HFFc6 (cell line): Measurements from ENCODE around the gene AAR2. TPM values are rescaled to one million over a fixed set of nuclear protein-coding genes. Genes with fewer than 3 reads are reported as not detected.

Source experiments
- DNase-seq: peaks from one replicate; pipeline ENCODE4 v3.0.0-alpha.2; 2018
- H3K27ac Mint-ChIP-seq: 2 replicates; pipeline ENCODE4 v1.8.0; 2020; ENCODE audit warnings: mild to moderate bottlenecking, mixed read lengths
- H3K27me3 Mint-ChIP-seq: 2 replicates; pipeline ENCODE4 v1.8.0; 2021; ENCODE audit warnings: mild to moderate bottlenecking, moderate library complexity, mixed read lengths; ENCODE audit not compliant: insufficient read depth
- H3K36me3 Mint-ChIP-seq: 2 replicates; pipeline ENCODE4 v1.8.0; 2021; ENCODE audit warnings: low read depth, mixed read lengths
- H3K4me1 Mint-ChIP-seq: 2 replicates; pipeline ENCODE4 v1.8.0; 2020; ENCODE audit warnings: low read depth, mixed read lengths
- H3K4me3 Mint-ChIP-seq: 2 replicates; pipeline ENCODE4 v1.8.0; 2020; ENCODE audit warnings: mild to moderate bottlenecking, moderate library complexity, mixed read lengths
- H3K9me3 Mint-ChIP-seq: 2 replicates; pipeline ENCODE4 v1.8.0; 2020; ENCODE audit warnings: mild to moderate bottlenecking, mixed read lengths
- total RNA-seq, 6 experiments: library from RNA; stranded (reverse); fragmentation: NEBNext Ultra II Directional; extraction: Animal tissue kit (Norgen Biotek cat#: 25700); gene quantifications; 2 replicates in 1 of 6; 3 replicates in 5 of 6; pipeline ENCODE4 v1.2.3, GENCODE V29; 2021
- TF ChIP-seq, protein P1 (sequence below): fragments of 200-600 bp; sonication (generic); IDR thresholded peaks from 2 replicates; pipeline ENCODE4 v1.5.0; 2021; ENCODE audit warnings: antibody characterized with exemption, mild to moderate bottlenecking

Gene AAR2
- total RNA-seq, 6 experiments from 2014 or later, result 20.4 to 25.9 (median 23.7) TPM

DNA sequence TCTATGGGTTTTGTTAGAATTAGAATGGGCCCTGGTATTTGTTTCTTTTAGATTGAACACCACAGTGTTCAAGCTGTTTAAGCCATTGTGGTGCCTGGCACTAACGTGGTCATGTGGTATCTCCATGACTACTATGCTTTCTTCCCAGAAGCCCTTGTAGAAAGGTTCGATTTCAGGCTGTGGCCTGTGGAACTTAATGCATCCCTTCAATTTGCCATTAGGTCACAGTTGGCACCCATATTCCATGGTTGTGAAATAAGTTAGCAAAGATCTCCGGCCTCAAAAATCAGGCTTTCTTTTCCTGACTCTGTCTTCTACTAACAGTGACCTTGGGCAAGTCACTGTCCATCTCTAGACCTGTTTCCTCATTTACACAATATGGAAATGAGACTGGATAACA, 31.3 kb upstream of the AAR2 start:
- Mint-ChIP-seq H3K27me3 (peaks cover 4% of the 10 kb centered on the region), H3K36me3 (peaks cover 4% of the 10 kb centered on the region; the same call in 1 of the 2 replicates), H3K4me1 (no peaks in the 10 kb centered on the region), H3K4me3 (no peak overlapping the region), H3K27ac (no peak overlapping the region), H3K9me3 (no peaks in the 10 kb centered on the region)
- DNase-seq, result no peak
- TF ChIP-seq, protein P1, sequence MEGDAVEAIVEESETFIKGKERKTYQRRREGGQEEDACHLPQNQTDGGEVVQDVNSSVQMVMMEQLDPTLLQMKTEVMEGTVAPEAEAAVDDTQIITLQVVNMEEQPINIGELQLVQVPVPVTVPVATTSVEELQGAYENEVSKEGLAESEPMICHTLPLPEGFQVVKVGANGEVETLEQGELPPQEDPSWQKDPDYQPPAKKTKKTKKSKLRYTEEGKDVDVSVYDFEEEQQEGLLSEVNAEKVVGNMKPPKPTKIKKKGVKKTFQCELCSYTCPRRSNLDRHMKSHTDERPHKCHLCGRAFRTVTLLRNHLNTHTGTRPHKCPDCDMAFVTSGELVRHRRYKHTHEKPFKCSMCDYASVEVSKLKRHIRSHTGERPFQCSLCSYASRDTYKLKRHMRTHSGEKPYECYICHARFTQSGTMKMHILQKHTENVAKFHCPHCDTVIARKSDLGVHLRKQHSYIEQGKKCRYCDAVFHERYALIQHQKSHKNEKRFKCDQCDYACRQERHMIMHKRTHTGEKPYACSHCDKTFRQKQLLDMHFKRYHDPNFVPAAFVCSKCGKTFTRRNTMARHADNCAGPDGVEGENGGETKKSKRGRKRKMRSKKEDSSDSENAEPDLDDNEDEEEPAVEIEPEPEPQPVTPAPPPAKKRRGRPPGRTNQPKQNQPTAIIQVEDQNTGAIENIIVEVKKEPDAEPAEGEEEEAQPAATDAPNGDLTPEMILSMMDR, result no peak

DNA sequence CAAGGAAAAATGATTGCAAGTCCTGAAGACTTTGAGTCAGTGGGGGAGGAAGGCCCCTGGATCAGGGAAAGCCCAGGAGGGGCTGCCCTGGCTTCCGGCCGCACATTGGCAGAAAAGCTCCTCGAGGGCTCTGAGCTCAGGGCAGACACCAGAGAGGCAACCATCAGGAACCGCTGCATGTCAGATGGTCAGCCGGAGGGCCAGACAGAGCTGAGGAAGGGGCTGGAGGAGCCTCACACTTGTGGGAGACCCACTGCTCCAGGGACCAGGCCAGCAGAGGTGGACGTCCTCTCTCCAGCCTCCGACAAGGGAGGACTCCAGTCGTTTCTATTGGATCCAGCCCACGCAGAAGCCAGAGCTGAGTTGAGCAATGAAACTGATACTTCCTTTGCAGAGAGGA, 30.2 kb upstream of the AAR2 start:
- TF ChIP-seq, protein P1, result no peak
- DNase-seq, result no peak

DNA sequence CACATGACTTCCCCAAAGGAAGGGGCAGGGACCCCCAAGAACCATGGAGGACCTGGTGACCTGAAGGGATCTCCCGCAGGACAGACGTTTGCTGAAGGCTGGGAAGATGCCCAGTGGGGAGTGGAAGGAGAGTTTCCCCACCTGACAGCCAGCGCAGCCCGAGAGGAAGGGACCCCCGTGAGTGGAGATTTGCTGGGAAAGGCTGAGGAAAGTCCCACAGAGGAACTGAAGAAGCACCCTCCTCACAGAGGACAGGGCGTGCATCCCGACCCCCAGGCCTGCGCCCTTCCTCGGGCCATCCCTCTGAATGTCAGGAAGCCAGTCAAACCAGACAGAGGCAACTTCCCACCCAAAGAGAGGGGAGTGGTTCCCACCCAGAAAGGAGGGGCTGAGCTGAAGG, 29.6 kb upstream of the AAR2 start:
- Mint-ChIP-seq H3K36me3 (peaks cover 4% of the 10 kb centered on the region; the same call in 1 of the 2 replicates), H3K27ac (no peak overlapping the region), H3K9me3 (no peaks in the 10 kb centered on the region), H3K27me3 (peaks cover 4% of the 10 kb centered on the region), H3K4me3 (no peak overlapping the region), H3K4me1 (no peaks in the 10 kb centered on the region)
- TF ChIP-seq, protein P1, result no peak
- no peak for DNase-seq

More for the DNA sequence above, 30.2 kb upstream of the AAR2 start:
- Mint-ChIP-seq H3K27ac (no peak overlapping the region), H3K9me3 (no peaks in the 10 kb centered on the region), H3K27me3 (peaks cover 4% of the 10 kb centered on the region), H3K4me3 (no peak overlapping the region), H3K4me1 (no peaks in the 10 kb centered on the region), H3K36me3 (peaks cover 4% of the 10 kb centered on the region; the same call in 1 of the 2 replicates)

DNA sequence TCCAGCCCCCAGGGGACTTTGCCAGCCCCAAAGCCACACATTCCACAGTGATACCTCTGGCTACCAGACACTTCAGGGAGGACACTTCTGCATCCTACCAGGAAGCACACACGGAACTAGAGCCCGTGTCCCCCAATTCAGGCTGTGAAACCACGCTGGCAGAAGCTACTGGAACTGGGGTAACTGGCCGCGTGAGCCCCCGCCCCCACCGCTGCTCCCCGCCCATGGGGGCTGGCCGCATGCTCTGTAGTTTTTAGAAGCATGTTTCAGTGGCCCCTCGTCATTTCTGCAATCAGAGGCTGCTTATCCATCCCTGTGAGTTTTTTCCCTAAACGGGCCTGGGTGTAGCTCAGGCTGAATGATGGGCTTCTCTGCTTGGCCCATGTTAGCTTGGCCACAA, 28.7 kb upstream of the AAR2 start:
- peaks cover 4% of the 10 kb centered on the region; the same call in 1 of the 2 replicates for H3K36me3 Mint-ChIP-seq
- no peaks in the 10 kb centered on the region for H3K9me3 Mint-ChIP-seq
- no peak for DNase-seq
- TF ChIP-seq, protein P1, result no peak
- H3K27ac Mint-ChIP-seq, result no peak overlapping the region
- H3K4me1 Mint-ChIP-seq, result no peaks in the 10 kb centered on the region
- H3K4me3 Mint-ChIP-seq, result no peak overlapping the region
- peaks cover 4% of the 10 kb centered on the region for H3K27me3 Mint-ChIP-seq

DNA sequence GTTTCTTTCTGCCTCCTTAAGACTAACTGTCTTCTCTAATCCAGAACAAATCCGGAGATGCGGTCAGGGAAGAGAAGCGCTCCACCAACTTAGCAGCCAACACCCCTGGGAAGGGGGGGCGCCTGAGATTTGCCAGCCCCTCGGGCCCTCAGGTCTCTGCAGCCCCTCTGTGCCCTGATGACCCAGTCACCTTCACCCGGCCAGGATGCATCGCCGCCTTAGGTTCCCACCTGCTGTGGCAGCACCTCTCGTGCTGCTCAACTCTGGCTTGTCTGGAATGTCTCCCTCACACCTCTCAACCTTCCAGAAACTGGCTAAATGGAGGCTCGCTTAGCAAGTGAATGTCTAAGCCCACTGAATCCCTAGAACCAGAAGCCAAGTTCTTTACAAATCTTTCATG, 28.0 kb upstream of the AAR2 start:
- Mint-ChIP-seq H3K27ac (no peak overlapping the region), H3K4me3 (no peak overlapping the region), H3K36me3 (peaks cover 4% of the 10 kb centered on the region; the same call in 1 of the 2 replicates), H3K4me1 (no peaks in the 10 kb centered on the region), H3K27me3 (peaks cover 2% of the 10 kb centered on the region), H3K9me3 (no peaks in the 10 kb centered on the region)
- DNase-seq, result no peak
- TF ChIP-seq, protein P1, result no peak
